Transverse colon (tissue), 4 donors: ENCODE data around the gene SLC35A2. TPM values are rescaled to one million over a fixed set of nuclear protein-coding genes. Genes with fewer than 3 reads are reported as not detected.
A peak's percentile ranks its signal among the peaks of the same experiment; 100 is the strongest.

Experiments
- DNase-seq: peaks from one replicate; pipeline ENCODE4 v3.0.0-alpha.2; 2019
- H3K27ac ChIP-seq, 4 donors: fragments of 200-600 bp; sonication (generic); 2 replicates each; pipeline ENCODE4 v1.5.1; 2016 to 2018; ENCODE audit warnings: inconsistent platforms in 4 of 4
- H3K27me3 ChIP-seq: fragments of 200-600 bp; sonication (generic); 2 replicates; pipeline ENCODE4 v1.5.1; 2017; ENCODE audit warnings: inconsistent platforms
- H3K36me3 ChIP-seq, 4 donors: fragments of 200-600 bp; sonication (generic); 2 replicates each; pipeline ENCODE4 v1.5.1; 2017 to 2019; ENCODE audit warnings: inconsistent platforms in 4 of 4
- H3K4me1 ChIP-seq, 4 donors: fragments of 200-600 bp; sonication (generic); 2 replicates each; pipeline ENCODE4 v1.5.1; 2017 to 2020; ENCODE audit warnings: inconsistent platforms in 4 of 4
- H3K4me3 ChIP-seq, 4 donors: fragments of 200-600 bp; sonication (generic); 1 replicate in 1 of 4; 2 replicates in 3 of 4; pipeline versions ENCODE4 v1.5.1 to v1.6.1; 2017 to 2019; ENCODE audit warnings: inconsistent platforms in 4 of 4
- H3K9me3 ChIP-seq, 2 donors: fragments of 200-600 bp; sonication (generic); 2 replicates each; pipeline ENCODE4 v1.5.1; 2017 to 2019; ENCODE audit warnings: inconsistent platforms in 2 of 2
- CTCF ChIP-seq, 5 experiments: fragments of 200-600 bp in 3 of 5; fragments of 450-650 bp in 2 of 5; sonication (generic) in 3 of 5; IDR thresholded peaks; 1 replicate in 2 of 5; 2 replicates in 3 of 5; pipeline ENCODE4 v1.5.1; 2016 to 2017; ENCODE audit warnings: antibody characterized with exemption in 5 of 5, inconsistent platforms in 3 of 5, mild to moderate bottlenecking in 2 of 5, moderate library complexity in 1 of 5
- EP300 ChIP-seq: sonication (generic); formaldehyde crosslinking; IDR thresholded peaks from one replicate; pipeline ENCODE4 v1.6.1; 2017; ENCODE audit warnings: antibody characterized with exemption, low read depth
- POLR2A ChIP-seq: fragments of 450-650 bp; IDR thresholded peaks from one replicate; pipeline ENCODE4 v1.6.1; 2016; ENCODE audit warnings: antibody characterized with exemption, mild to moderate bottlenecking, moderate library complexity
- POLR2AphosphoS5 ChIP-seq, 3 donors: sonication (generic); formaldehyde crosslinking; IDR thresholded peaks; one replicate each; pipeline ENCODE4 v1.6.1; 2016; ENCODE audit warnings: antibody characterized with exemption in 3 of 3
- WGBS, 2 donors: methylation state at CpG; one replicate each; pipeline ENCODE4 v1.1.5; 2018; ENCODE audit warnings: low coverage in 1 of 2; 5-methylcytosine and 5-hydroxymethylcytosine counted together
- in situ Hi-C, 4 donors: fragments of 200-750 bp; cut with MboI; loops; one replicate each; pipeline versions ENCODE4 v1.15.0 to v1.15.1; 2017; ENCODE audit warnings: low sequenced_read_pairs in 3 of 4, low pct_ligation_motif_present in 1 of 4, low pct_unique_long_range_greater_than_20kb in 1 of 4
- intact Hi-C: fragments of 100-400 bp; cut with DNase I; formaldehyde crosslinking; loops from one replicate; pipeline ENCODE4 v1.15.1; 2023; ENCODE audit warnings: low total_unique reads
- total RNA-seq, 4 donors: library from RNA; depleted of rRNA; stranded (reverse); fragments of >200 nt; gene quantifications; one replicate each; pipeline ENCODE4 v1.1.0, GENCODE V29; 2016

SLC35A2 gene
- total RNA-seq, 4 donors from 2014 or later, result 29.5 to 48.3 (median 33.8) TPM

GRCh38 chrX:48923771-48924170 lies 12.3 kb upstream of the SLC35A2 start:
- WGBS, 2 donors, result 98% methylated on average over 13 of the region's 13 CpGs; no CpG with 5 or more reads in 1 of the 2 donors
- H3K27ac ChIP-seq, result no peak overlapping the region
- no peaks in the 10 kb centered on the region for H3K27me3 ChIP-seq
- H3K4me1 ChIP-seq, result peaks cover 0 to 5% (median 0%) of the 10 kb centered on the region in 4 donors
- H3K36me3 ChIP-seq, result peaks cover 0 to 4% (median 0%) of the 10 kb centered on the region in 4 donors
- in situ Hi-C loops (loop anchor here in 1 of 4 donors (25.0 kb wide), 1 partner anchor 286 kb away; no protein-coding TSS in a partner anchor), intact Hi-C loops (loop anchor here (5.0 kb wide), 1 partner anchor 1521 kb away; no protein-coding TSS in a partner anchor)
- DNase-seq, result no peak
- H3K9me3 ChIP-seq, result no peaks in the 10 kb centered on the region
- no peak for TF ChIP-seq POLR2A
- TF ChIP-seq EP300, result no peak
- H3K4me3 ChIP-seq, result no peak overlapping the region

GRCh38 chrX:48920718-48921104 lies 9.3 kb upstream of the SLC35A2 start:
- Histone ChIP-seq H3K4me3 (no peak overlapping the region), H3K9me3 (no peaks in the 10 kb centered on the region), H3K27me3 (no peaks in the 10 kb centered on the region), H3K27ac (peak overlapping the region in 3 of 4 donors; percentile 31 to 94 (median 43)), H3K36me3 (peaks cover 0 to 4% (median 0%) of the 10 kb centered on the region in 4 donors), H3K4me1 (peaks cover 0 to 13% (median 8%) of the 10 kb centered on the region in 4 donors)
- no peak for DNase-seq
- in situ Hi-C loops (loop anchor here in 1 of 4 donors (25.0 kb wide), 1 partner anchor 283 kb away; no protein-coding TSS in a partner anchor), intact Hi-C loops (loop anchor here (5.0 kb wide), 1 partner anchor 1518 kb away; no protein-coding TSS in a partner anchor)
- 79 to 100% methylated on average over 1 to 4 of the region's 4 CpGs for WGBS, 2 donors
- no peak for TF ChIP-seq CTCF (IDR thresholded peaks at IDR 0.05)
- no peak for TF ChIP-seq EP300
- no peak for TF ChIP-seq POLR2A
- TF ChIP-seq POLR2AphosphoS5 (IDR thresholded peaks at IDR 0.05), result no peak

GRCh38 chrX:48919947-48920717 lies 8.7 kb upstream of the SLC35A2 start:
- WGBS, 2 donors, result 48% methylated on average over 8 of the region's 8 CpGs; no CpG with 5 or more reads in 1 of the 2 donors
- Histone ChIP-seq H3K9me3 (no peaks in the 10 kb centered on the region), H3K27ac (peak overlapping the region; percentile 86 to 95 (median 94)), H3K4me1 (peaks cover 0 to 13% (median 8%) of the 10 kb centered on the region in 4 donors), H3K4me3 (no peak overlapping the region), H3K27me3 (no peaks in the 10 kb centered on the region), H3K36me3 (peaks cover 0 to 4% (median 0%) of the 10 kb centered on the region in 4 donors)
- in situ Hi-C loops (loop anchor here in 1 of 4 donors (25.0 kb wide), 1 partner anchor 283 kb away; no protein-coding TSS in a partner anchor), intact Hi-C loops (loop anchor here (5.0 kb wide), 1 partner anchor 1518 kb away; no protein-coding TSS in a partner anchor)
- DNase-seq, result no peak
- TF ChIP-seq POLR2A, result peak; percentile 3
- no peak for TF ChIP-seq POLR2AphosphoS5 (IDR thresholded peaks at IDR 0.05)

GRCh38 chrX:48919360-48919841 lies 8.0 kb upstream of the SLC35A2 start:
- peak overlapping the region in 3 of 4 donors; percentile 49 to 85 (median 68) for H3K4me3 ChIP-seq
- H3K27ac ChIP-seq, result peak overlapping the region; percentile 86 to 95 (median 94)
- H3K36me3 ChIP-seq, result peaks cover 0 to 4% (median 0%) of the 10 kb centered on the region in 4 donors
- no peaks in the 10 kb centered on the region for H3K9me3 ChIP-seq
- 46% methylated on average over 15 of the region's 15 CpGs; no CpG with 5 or more reads in 1 of the 2 donors for WGBS, 2 donors
- in situ Hi-C loops (loop anchor here in 1 of 4 donors (25.0 kb wide), 1 partner anchor 282 kb away; no protein-coding TSS in a partner anchor), intact Hi-C loops (no loop called here)
- TF ChIP-seq EP300, result no peak
- TF ChIP-seq CTCF (IDR thresholded peaks at IDR 0.05), result no peak
- no peak for TF ChIP-seq POLR2A
- no peak for DNase-seq
- H3K4me1 ChIP-seq, result peaks cover 0 to 13% (median 8%) of the 10 kb centered on the region in 4 donors
- no peaks in the 10 kb centered on the region for H3K27me3 ChIP-seq
